K562 (cell line): Measurements from ENCODE around the gene GRIN1.

Source experiments
- CC2D1A ChIP-seq: fragments of 450-650 bp; IDR thresholded peaks from 2 replicates; pipeline ENCODE4 v1.6.1; 2017; ENCODE audit warnings: mild to moderate bottlenecking
- EZH2 ChIP-seq: IDR thresholded peaks from 2 replicates; pipeline ENCODE4 v1.6.1; 2012; ENCODE audit warnings: low read depth, mild to moderate bottlenecking, inconsistent platforms, low read length, borderline replicate concordance
- MTF1 ChIP-seq: fragments of 250-450 bp; sonication (Bioruptor Pico); IDR thresholded peaks from 2 replicates; pipeline ENCODE4 v1.9.0; 2021; ENCODE audit warnings: moderate library complexity, mild to moderate bottlenecking, inconsistent platforms, borderline replicate concordance
- MXD1 ChIP-seq: fragments of 250-450 bp; sonication (Bioruptor Pico); IDR thresholded peaks from 2 replicates; pipeline ENCODE4 v1.8.0; 2021; ENCODE audit warnings: borderline replicate concordance, mild to moderate bottlenecking, moderate library complexity; ENCODE audit not compliant: poor library complexity, severe bottlenecking
- POLR2A ChIP-seq: fragments of 450-650 bp; conservative IDR thresholded peaks from 2 replicates; pipeline ENCODE4 v1.6.1; 2016
- U2AF1 ChIP-seq: fragments of 200-400 bp; formaldehyde crosslinking; optimal IDR thresholded peaks from 2 replicates; pipeline ENCODE3; 2017; ENCODE audit warnings: mild to moderate bottlenecking, low read depth, low read length, moderate library complexity
- TF ChIP-seq, protein P1 (sequence below), 3 experiments: IDR thresholded peaks in 2 of 3; conservative IDR thresholded peaks in 1 of 3; 2 replicates each; pipeline ENCODE4 v1.5.1; 2011 to 2012; ENCODE audit warnings: low read length in 3 of 3, mild to moderate bottlenecking in 3 of 3, control low read depth in 2 of 3, improper control_type of control experiment in 1 of 3, inconsistent platforms in 1 of 3, low read depth in 1 of 3, mixed read lengths in 1 of 3, moderate library complexity in 1 of 3; ENCODE audit not compliant: insufficient read depth in 2 of 3

GRCh38 chr9:137108608-137109249, 30.2 kb upstream of the GRIN1 start:
- TF ChIP-seq POLR2A (peak; percentile 11; the same call in 1 of the 2 replicates), MXD1 (no peak), U2AF1 (no peak), CC2D1A (no peak), MTF1 (CRISPR knock-in tag) (no peak), EZH2 (no peak)
- TF ChIP-seq, protein P1, sequence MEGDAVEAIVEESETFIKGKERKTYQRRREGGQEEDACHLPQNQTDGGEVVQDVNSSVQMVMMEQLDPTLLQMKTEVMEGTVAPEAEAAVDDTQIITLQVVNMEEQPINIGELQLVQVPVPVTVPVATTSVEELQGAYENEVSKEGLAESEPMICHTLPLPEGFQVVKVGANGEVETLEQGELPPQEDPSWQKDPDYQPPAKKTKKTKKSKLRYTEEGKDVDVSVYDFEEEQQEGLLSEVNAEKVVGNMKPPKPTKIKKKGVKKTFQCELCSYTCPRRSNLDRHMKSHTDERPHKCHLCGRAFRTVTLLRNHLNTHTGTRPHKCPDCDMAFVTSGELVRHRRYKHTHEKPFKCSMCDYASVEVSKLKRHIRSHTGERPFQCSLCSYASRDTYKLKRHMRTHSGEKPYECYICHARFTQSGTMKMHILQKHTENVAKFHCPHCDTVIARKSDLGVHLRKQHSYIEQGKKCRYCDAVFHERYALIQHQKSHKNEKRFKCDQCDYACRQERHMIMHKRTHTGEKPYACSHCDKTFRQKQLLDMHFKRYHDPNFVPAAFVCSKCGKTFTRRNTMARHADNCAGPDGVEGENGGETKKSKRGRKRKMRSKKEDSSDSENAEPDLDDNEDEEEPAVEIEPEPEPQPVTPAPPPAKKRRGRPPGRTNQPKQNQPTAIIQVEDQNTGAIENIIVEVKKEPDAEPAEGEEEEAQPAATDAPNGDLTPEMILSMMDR (IDR thresholded peaks at IDR 0.05 in 2 of 3, conservative IDR thresholded peaks at IDR 0.05 in 1 of 3; ENCODE audit: insufficient read depth in 2 of 3, low read depth in 1 of 3, low read length in 3 of 3) = no peak
